Uterus (tissue), 2 donors: ENCODE data around the gene TIAM1.

Experiments
- CTCF ChIP-seq, 4 experiments: fragments of 200-600 bp in 2 of 4; fragments of 450-650 bp in 2 of 4; sonication (generic) in 2 of 4; IDR thresholded peaks; one replicate each; pipeline ENCODE4 v1.5.1; 2016 to 2019; ENCODE audit warnings: antibody characterized with exemption in 4 of 4, mild to moderate bottlenecking in 2 of 4, moderate library complexity in 1 of 4
- POLR2A ChIP-seq, 2 donors: fragments of 450-650 bp; IDR thresholded peaks; one replicate each; pipeline ENCODE4 v1.6.1; 2016; ENCODE audit warnings: antibody characterized with exemption in 2 of 2, mild to moderate bottlenecking in 1 of 2, moderate library complexity in 1 of 2

- TF ChIP-seq POLR2A (IDR thresholded peaks at IDR 0.05) (no peak), CTCF (IDR thresholded peaks at IDR 0.05) (no peak)
Observed at GRCh38 chr21:31335957-31336738, 7.9 kb downstream of the TIAM1 start.
